GM18861 (cell line): ENCODE data around the gene CACNA2D2.
A peak's percentile ranks its signal among the peaks of the same experiment; 100 is the strongest.

Source experiments
- ATAC-seq: cut with Tn5 transposase; IDR thresholded peaks from one replicate; pipeline ENCODE4 v1.9.1; 2021; ENCODE audit not compliant: unreplicated experiment

CACNA2D2 gene

GRCh38 chr3:50331364-50331907 lies 172.0 kb downstream of the CACNA2D2 start:
- ATAC-seq: no peak

- no peak for ATAC-seq
Measured at GRCh38 chr3:50330330-50330729, 173.1 kb downstream of the CACNA2D2 start.

- peak; percentile 80 for ATAC-seq
Measured at GRCh38 chr3:50327943-50328691, 175.3 kb downstream of the CACNA2D2 start, which contains the start of gene TUSC2. TSS of gene TUSC2 (minus strand) at chr3:50328223. CDS start at chr3:50328099, 124 bp downstream.

- no peak for ATAC-seq
Measured at GRCh38 chr3:50327129-50327528, 176.3 kb downstream of the CACNA2D2 start.

GRCh38 chr3:50326182-50326541 lies 177.3 kb downstream of the CACNA2D2 start:
- no peak for ATAC-seq

GRCh38 chr3:50325497-50326181 lies 177.8 kb downstream of the CACNA2D2 start:
- no peak for ATAC-seq

GRCh38 chr3:50325113-50325480 lies 178.3 kb downstream of the CACNA2D2 start:
- ATAC-seq: no peak

- no peak for ATAC-seq
Measured at GRCh38 chr3:50324351-50325112, 178.9 kb downstream of the CACNA2D2 start.

- ATAC-seq: no peak
Measured at GRCh38 chr3:50323614-50324199, 179.7 kb downstream of the CACNA2D2 start.

GRCh38 chr3:50323092-50323600 lies 180.3 kb downstream of the CACNA2D2 start:
- ATAC-seq: no peak

GRCh38 chr3:50322386-50323091 lies 180.9 kb downstream of the CACNA2D2 start, which contains the start of gene HYAL2:
TSS of gene HYAL2 (minus strand) at chr3:50322745. CDS start at chr3:50320489, 2,256 bp downstream.
- ATAC-seq: no peak

- ATAC-seq: no peak
Measured at GRCh38 chr3:50322115-50322385, 181.4 kb downstream of the CACNA2D2 start.

- peak; percentile 58 for ATAC-seq
Measured at GRCh38 chr3:50321336-50322114, 181.9 kb downstream of the CACNA2D2 start.

GRCh38 chr3:50320853-50321335 lies 182.5 kb downstream of the CACNA2D2 start:
- peak; percentile 39 for ATAC-seq

GRCh38 chr3:50319894-50320625 lies 183.4 kb downstream of the CACNA2D2 start:
- no peak for ATAC-seq

GRCh38 chr3:50319181-50319893 lies 184.1 kb downstream of the CACNA2D2 start:
- no peak for ATAC-seq

- ATAC-seq: no peak
Measured at GRCh38 chr3:50318615-50319014, 184.8 kb downstream of the CACNA2D2 start.

- ATAC-seq: no peak
Measured at GRCh38 chr3:50318163-50318562, 185.3 kb downstream of the CACNA2D2 start.
